ENCODE results near the gene CD48.
"Not testable (repeated sequence)": the region's sequence is repeated elsewhere in the genome, so short reads cannot be mapped to it uniquely, and the experiment has no call there.

CD48 gene

GRCh38 chr1:160716013-160716412 lies 4.4 kb upstream of the CD48 start:
- Histone ChIP-seq H3K36me3 (ENCODE audit: control insufficient read depth in 1 of 2, insufficient read depth in 2 of 2, low read length in 2 of 2) (no peaks in the 10 kb centered on the region), H3K9ac (ENCODE audit: low read depth in 1 of 2, low read length in 2 of 2) (no peak overlapping the region), H3K9me3 (ENCODE audit: control insufficient read depth in 1 of 2, low read length in 2 of 2) (no peaks in the 10 kb centered on the region), H3K4me3 (ENCODE audit: low read depth in 1 of 2, low read length in 2 of 2) (no peak overlapping the region), H3K27ac (ENCODE audit: low read depth, low read length) (no peak overlapping the region), H3K27me3 (ENCODE audit: control insufficient read depth in 1 of 2, insufficient read depth in 2 of 2, low read length in 2 of 2) (no peaks in the 10 kb centered on the region), H3K4me1 (ENCODE audit: control insufficient read depth in 1 of 2, insufficient read depth in 2 of 2, low read length in 2 of 2) (peaks cover 0 to 10% of the 10 kb centered on the region in 2 donors)

DNA sequence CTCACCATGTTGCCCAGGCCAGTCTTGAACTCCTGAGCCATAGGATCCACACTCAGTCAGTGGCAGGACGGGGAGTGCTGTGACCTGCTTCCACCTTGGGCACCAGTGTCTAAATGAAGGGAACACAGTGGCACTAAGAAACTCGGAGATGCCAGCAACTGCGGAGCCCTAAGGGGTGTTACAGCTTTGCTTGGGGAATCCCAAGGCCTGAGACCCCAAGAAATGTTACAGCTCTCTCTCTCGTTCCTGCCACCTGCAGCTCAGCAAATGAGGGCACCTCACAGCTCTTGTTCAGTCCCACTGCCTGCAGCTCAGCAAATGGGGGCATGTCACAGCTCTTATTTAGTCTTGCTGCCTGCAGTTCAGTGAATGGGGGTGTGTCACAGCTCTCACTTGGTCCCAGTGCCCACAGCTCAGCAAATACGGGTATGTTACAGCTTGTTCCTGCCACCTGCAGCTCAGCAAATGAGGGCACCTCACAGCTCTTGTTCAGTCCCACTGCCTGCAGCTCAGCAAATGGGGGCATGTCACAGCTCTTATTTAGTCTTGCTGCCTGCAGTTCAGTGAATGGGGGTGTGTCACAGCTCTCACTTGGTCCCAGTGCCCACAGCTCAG lies 2.5 kb upstream of the CD48 start:
- H3K9ac ChIP-seq (ENCODE audit: low read depth in 1 of 2, low read length in 2 of 2); H3K4me3 ChIP-seq (ENCODE audit: low read depth in 1 of 2, low read length in 2 of 2); H3K36me3 ChIP-seq (ENCODE audit: control insufficient read depth in 1 of 2, insufficient read depth in 2 of 2, low read length in 2 of 2); H3K27me3 ChIP-seq (ENCODE audit: control insufficient read depth in 1 of 2, insufficient read depth in 2 of 2, low read length in 2 of 2); H3K9me3 ChIP-seq (ENCODE audit: control insufficient read depth in 1 of 2, low read length in 2 of 2); H3K27ac ChIP-seq (ENCODE audit: low read depth, low read length): not testable (repeated sequence)
- peaks cover 0 to 10% of the 10 kb centered on the region in 2 donors for H3K4me1 ChIP-seq (ENCODE audit: control insufficient read depth in 1 of 2, insufficient read depth in 2 of 2, low read length in 2 of 2)

DNA sequence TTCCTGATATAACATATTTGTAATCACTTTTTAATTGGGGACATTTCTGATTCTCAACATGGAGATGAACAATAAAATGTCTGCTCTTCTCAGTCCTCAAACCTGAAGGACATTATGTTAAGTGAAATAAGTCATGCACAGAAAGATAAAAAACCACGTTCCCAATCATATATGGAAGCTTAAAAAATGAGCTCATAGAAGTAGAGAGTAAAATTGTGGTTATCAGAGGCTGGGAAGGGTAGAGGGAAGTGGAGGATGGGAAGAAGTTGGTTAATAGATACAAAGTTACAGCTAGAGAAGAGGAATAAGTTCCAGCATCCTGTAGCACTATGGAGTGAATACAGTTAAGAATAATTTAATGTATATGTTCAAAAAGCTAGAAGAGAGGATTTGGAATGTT lies 1.5 kb upstream of the CD48 start:
- Histone ChIP-seq H3K9me3 (ENCODE audit: control insufficient read depth in 1 of 2, low read length in 2 of 2) (no peaks in the 10 kb centered on the region), H3K4me1 (ENCODE audit: control insufficient read depth in 1 of 2, insufficient read depth in 2 of 2, low read length in 2 of 2) (peaks cover 0 to 10% of the 10 kb centered on the region in 2 donors), H3K36me3 (ENCODE audit: control insufficient read depth in 1 of 2, insufficient read depth in 2 of 2, low read length in 2 of 2) (no peaks in the 10 kb centered on the region), H3K4me3 (ENCODE audit: low read depth in 1 of 2, low read length in 2 of 2) (no peak overlapping the region), H3K27ac (ENCODE audit: low read depth, low read length) (no peak overlapping the region), H3K9ac (ENCODE audit: low read depth in 1 of 2, low read length in 2 of 2) (no peak overlapping the region), H3K27me3 (ENCODE audit: control insufficient read depth in 1 of 2, insufficient read depth in 2 of 2, low read length in 2 of 2) (no peaks in the 10 kb centered on the region)

DNA sequence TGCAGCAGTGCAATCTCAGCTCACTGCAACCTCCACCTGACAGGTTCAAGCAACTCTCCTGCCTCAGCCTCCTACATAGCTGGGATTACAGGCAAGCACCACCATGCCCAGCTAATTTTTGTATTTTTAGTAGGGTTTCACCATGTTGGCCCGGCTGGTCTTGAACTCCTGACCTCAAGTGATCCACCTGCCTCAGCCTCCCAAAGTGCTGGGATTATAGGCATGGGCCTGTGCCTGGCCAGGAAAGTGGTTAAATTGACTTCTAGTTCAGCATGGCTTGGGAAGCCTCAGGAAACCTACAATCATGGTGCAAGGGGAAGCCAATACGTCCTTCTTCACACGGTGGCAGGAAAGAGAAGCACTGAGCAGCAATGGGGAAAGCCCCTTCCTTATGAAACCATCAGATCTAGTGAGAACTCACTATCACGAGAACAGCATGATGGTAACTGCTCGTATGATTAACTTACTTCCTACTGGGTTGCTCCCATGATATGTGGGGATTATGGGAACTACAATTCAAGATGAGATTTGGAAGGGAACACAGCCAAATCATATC lies 981 bp upstream of the CD48 start:
- not testable (repeated sequence) for H3K9me3 ChIP-seq (ENCODE audit: control insufficient read depth in 1 of 2, low read length in 2 of 2); H3K9ac ChIP-seq (ENCODE audit: low read depth in 1 of 2, low read length in 2 of 2); H3K36me3 ChIP-seq (ENCODE audit: control insufficient read depth in 1 of 2, insufficient read depth in 2 of 2, low read length in 2 of 2); H3K27me3 ChIP-seq (ENCODE audit: control insufficient read depth in 1 of 2, insufficient read depth in 2 of 2, low read length in 2 of 2); H3K4me3 ChIP-seq (ENCODE audit: low read depth in 1 of 2, low read length in 2 of 2); H3K27ac ChIP-seq (ENCODE audit: low read depth, low read length)
- H3K4me1 ChIP-seq (ENCODE audit: control insufficient read depth in 1 of 2, insufficient read depth in 2 of 2, low read length in 2 of 2), result peaks cover 0 to 13% of the 10 kb centered on the region in 2 donors

DNA sequence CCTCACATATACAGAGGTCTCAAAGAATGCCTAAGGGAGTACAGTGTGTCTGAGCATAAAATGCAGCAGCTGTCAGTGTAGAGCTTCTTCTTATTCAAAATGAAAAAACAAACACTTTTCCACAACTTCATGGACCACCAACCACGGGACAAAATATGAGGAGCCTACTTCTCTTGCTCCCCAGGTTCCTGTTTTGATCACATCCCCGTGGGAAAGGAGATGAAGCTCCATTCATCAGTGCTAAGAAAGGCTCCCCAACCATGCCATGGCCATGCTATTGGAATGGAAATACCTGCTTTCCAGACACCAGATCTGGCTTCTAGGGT lies 383 bp downstream of the CD48 start:
- Histone ChIP-seq H3K9ac (ENCODE audit: low read depth in 1 of 2, low read length in 2 of 2) (peak overlapping the region; percentile 42 to 79), H3K27me3 (ENCODE audit: control insufficient read depth in 1 of 2, insufficient read depth in 2 of 2, low read length in 2 of 2) (no peaks in the 10 kb centered on the region), H3K9me3 (ENCODE audit: control insufficient read depth in 1 of 2, low read length in 2 of 2) (no peaks in the 10 kb centered on the region), H3K27ac (ENCODE audit: low read depth, low read length) (no peak overlapping the region), H3K36me3 (ENCODE audit: control insufficient read depth in 1 of 2, insufficient read depth in 2 of 2, low read length in 2 of 2) (no peaks in the 10 kb centered on the region), H3K4me1 (ENCODE audit: control insufficient read depth in 1 of 2, insufficient read depth in 2 of 2, low read length in 2 of 2) (peaks cover 0 to 19% of the 10 kb centered on the region in 2 donors), H3K4me3 (ENCODE audit: low read depth in 1 of 2, low read length in 2 of 2) (peak overlapping the region; percentile 46 to 61)

- Histone ChIP-seq H3K4me1 (ENCODE audit: control insufficient read depth in 1 of 2, insufficient read depth in 2 of 2, low read length in 2 of 2) (peaks cover 0 to 19% of the 10 kb centered on the region in 2 donors), H3K27ac (ENCODE audit: low read depth, low read length) (no peak overlapping the region), H3K9ac (ENCODE audit: low read depth in 1 of 2, low read length in 2 of 2) (peak overlapping the region; percentile 42 to 79), H3K36me3 (ENCODE audit: control insufficient read depth in 1 of 2, insufficient read depth in 2 of 2, low read length in 2 of 2) (no peaks in the 10 kb centered on the region), H3K27me3 (ENCODE audit: control insufficient read depth in 1 of 2, insufficient read depth in 2 of 2, low read length in 2 of 2) (no peaks in the 10 kb centered on the region), H3K4me3 (ENCODE audit: low read depth in 1 of 2, low read length in 2 of 2) (peak overlapping the region; percentile 46 to 61), H3K9me3 (ENCODE audit: control insufficient read depth in 1 of 2, low read length in 2 of 2) (no peaks in the 10 kb centered on the region)
Observed at GRCh38 chr1:160710517-160711252, 937 bp downstream of the CD48 start.

DNA sequence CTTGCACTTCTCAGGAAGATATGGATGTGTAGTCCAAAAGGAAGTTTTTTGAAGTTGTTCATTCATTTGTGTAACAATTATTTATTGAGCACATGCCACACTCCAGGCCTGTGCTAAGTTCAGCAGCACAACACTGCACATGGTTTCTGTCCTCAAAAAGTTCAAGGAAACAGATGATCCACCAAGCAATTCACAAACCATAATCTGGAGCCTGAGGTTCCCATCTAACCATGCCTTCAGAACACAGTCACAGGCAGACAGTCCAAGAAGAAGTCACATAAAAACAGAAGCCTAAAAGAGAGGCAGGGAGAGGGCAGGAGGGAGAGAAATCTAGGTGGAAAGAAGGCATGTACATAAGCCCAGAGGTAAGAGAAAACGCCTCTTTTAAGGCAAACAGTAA lies 1.9 kb downstream of the CD48 start:
- peak overlapping the region; percentile 46 to 61 for H3K4me3 ChIP-seq (ENCODE audit: low read depth in 1 of 2, low read length in 2 of 2)
- peak overlapping the region in 1 of 2 donors; percentile 26 for H3K9ac ChIP-seq (ENCODE audit: low read depth in 1 of 2, low read length in 2 of 2)

GRCh38 chr1:160708801-160709200 lies 2.8 kb downstream of the CD48 start:
- Histone ChIP-seq H3K4me3 (ENCODE audit: low read depth in 1 of 2, low read length in 2 of 2) (peak overlapping the region; percentile 24 to 61), H3K27me3 (ENCODE audit: control insufficient read depth in 1 of 2, insufficient read depth in 2 of 2, low read length in 2 of 2) (no peaks in the 10 kb centered on the region), H3K27ac (ENCODE audit: low read depth, low read length) (no peak overlapping the region), H3K9ac (ENCODE audit: low read depth in 1 of 2, low read length in 2 of 2) (no peak overlapping the region), H3K4me1 (ENCODE audit: control insufficient read depth in 1 of 2, insufficient read depth in 2 of 2, low read length in 2 of 2) (peaks cover 0 to 25% of the 10 kb centered on the region in 2 donors), H3K9me3 (ENCODE audit: control insufficient read depth in 1 of 2, low read length in 2 of 2) (no peaks in the 10 kb centered on the region), H3K36me3 (ENCODE audit: control insufficient read depth in 1 of 2, insufficient read depth in 2 of 2, low read length in 2 of 2) (no peaks in the 10 kb centered on the region)

More for the DNA sequence above, 1.9 kb downstream of the CD48 start:
- no peaks in the 10 kb centered on the region for H3K9me3 ChIP-seq (ENCODE audit: control insufficient read depth in 1 of 2, low read length in 2 of 2)
- no peaks in the 10 kb centered on the region for H3K27me3 ChIP-seq (ENCODE audit: control insufficient read depth in 1 of 2, insufficient read depth in 2 of 2, low read length in 2 of 2)
- no peak overlapping the region for H3K27ac ChIP-seq (ENCODE audit: low read depth, low read length)
- peaks cover 0 to 19% of the 10 kb centered on the region in 2 donors for H3K4me1 ChIP-seq (ENCODE audit: control insufficient read depth in 1 of 2, insufficient read depth in 2 of 2, low read length in 2 of 2)
- no peaks in the 10 kb centered on the region for H3K36me3 ChIP-seq (ENCODE audit: control insufficient read depth in 1 of 2, insufficient read depth in 2 of 2, low read length in 2 of 2)

GRCh38 chr1:160708118-160708517 lies 3.5 kb downstream of the CD48 start:
- Histone ChIP-seq H3K27me3 (ENCODE audit: control insufficient read depth in 1 of 2, insufficient read depth in 2 of 2, low read length in 2 of 2) (no peaks in the 10 kb centered on the region), H3K4me1 (ENCODE audit: control insufficient read depth in 1 of 2, insufficient read depth in 2 of 2, low read length in 2 of 2) (peaks cover 0 to 23% of the 10 kb centered on the region in 2 donors)

GRCh38 chr1:160707236-160708064 lies 4.2 kb downstream of the CD48 start:
- peak overlapping the region; percentile 12 to 42 for H3K4me3 ChIP-seq (ENCODE audit: low read depth in 1 of 2, low read length in 2 of 2)
- H3K27ac ChIP-seq (ENCODE audit: low read depth, low read length), result no peak overlapping the region
- H3K36me3 ChIP-seq (ENCODE audit: control insufficient read depth in 1 of 2, insufficient read depth in 2 of 2, low read length in 2 of 2), result no peaks in the 10 kb centered on the region
- H3K27me3 ChIP-seq (ENCODE audit: control insufficient read depth in 1 of 2, insufficient read depth in 2 of 2, low read length in 2 of 2), result no peaks in the 10 kb centered on the region
- peak overlapping the region in 1 of 2 donors; percentile 16 for H3K9ac ChIP-seq (ENCODE audit: low read depth in 1 of 2, low read length in 2 of 2)
- H3K9me3 ChIP-seq (ENCODE audit: control insufficient read depth in 1 of 2, low read length in 2 of 2), result no peaks in the 10 kb centered on the region
- peaks cover under 1 to 17% of the 10 kb centered on the region in 2 donors for H3K4me1 ChIP-seq (ENCODE audit: control insufficient read depth in 1 of 2, insufficient read depth in 2 of 2, low read length in 2 of 2)

More at GRCh38 chr1:160708118-160708517, 3.5 kb downstream of the CD48 start:
- Histone ChIP-seq H3K4me3 (ENCODE audit: low read depth in 1 of 2, low read length in 2 of 2) (peak overlapping the region; percentile 24 to 42), H3K9me3 (ENCODE audit: control insufficient read depth in 1 of 2, low read length in 2 of 2) (no peaks in the 10 kb centered on the region), H3K36me3 (ENCODE audit: control insufficient read depth in 1 of 2, insufficient read depth in 2 of 2, low read length in 2 of 2) (no peaks in the 10 kb centered on the region), H3K27ac (ENCODE audit: low read depth, low read length) (no peak overlapping the region), H3K9ac (ENCODE audit: low read depth in 1 of 2, low read length in 2 of 2) (peak overlapping the region in 1 of 2 donors; percentile 16)
